ENCODE results near the gene GPR22. TPM values are rescaled to one million over a fixed set of nuclear protein-coding genes. Genes with fewer than 3 reads are reported as not detected.

The GPR22 gene
- polyA plus RNA-seq, 3 donors = 0.18 TPM; not detected in 2

- Histone ChIP-seq H3K9me3 (replicated peaks in 1 of 2; ENCODE audit: control insufficient read depth in 1 of 2, insufficient read depth in 1 of 2, low read length in 2 of 2) (peaks cover 3 to 4% of the 10 kb centered on the region in 2 donors), H3K36me3 (replicated peaks in 1 of 2; ENCODE audit: control insufficient read depth in 1 of 2, insufficient read depth in 2 of 2, low read length in 2 of 2) (peaks cover 0 to 6% of the 10 kb centered on the region in 2 donors), H3K4me3 (replicated peaks in 1 of 3; ENCODE audit: low read depth in 2 of 3, low read length in 3 of 3) (no peak overlapping the region), H3K4me2 (replicated peaks; ENCODE audit: extremely low read depth, low read length, poor library complexity, severe bottlenecking) (no peak overlapping the region), H4K20me1 (ENCODE audit: insufficient read depth, low read length) (no peaks in the 10 kb centered on the region), H3K4me1 (ENCODE audit: control insufficient read depth in 1 of 2, insufficient read depth in 2 of 2, low read length in 2 of 2) (no peaks in the 10 kb centered on the region), H3K27ac (ENCODE audit: low read depth in 1 of 2, low read length in 2 of 2) (no peak overlapping the region), H3K9ac (ENCODE audit: insufficient read depth, low read length, poor library complexity, severe bottlenecking) (no peak overlapping the region), H3K79me2 (ENCODE audit: insufficient read depth, low read length) (no peaks in the 10 kb centered on the region), H3K27me3 (ENCODE audit: control insufficient read depth in 2 of 2, insufficient read depth in 2 of 2, low read length in 2 of 2) (no peaks in the 10 kb centered on the region), H2AFZ (ENCODE audit: insufficient read depth, low read depth, low read length, poor library complexity, severe bottlenecking) (no peak overlapping the region)
- 92% methylated on average over 3 of the region's 5 CpGs for WGBS (ENCODE audit: insufficient coverage)
- peaks cover 0 to 2% (median 0%) of the 10 kb centered on the region in 3 donors for H3K27me3 Mint-ChIP-seq (ENCODE audit: low read depth in 3 of 3)
- H3K4me1 Mint-ChIP-seq = no peaks in the 10 kb centered on the region
- H3K4me3 Mint-ChIP-seq = no peak overlapping the region
- peak overlapping the region in 1 of 7 donors; percentile 16 for H3K27ac Mint-ChIP-seq
- peaks cover 0 to 8% (median 2%) of the 10 kb centered on the region in 7 donors for H3K9me3 Mint-ChIP-seq
- no peak for DNase-seq
- intact Hi-C loops (cut with micrococcal nuclease) = no loop called here
- H3K36me3 Mint-ChIP-seq = peaks cover 8 to 21% of the 10 kb centered on the region in 2 donors
- no peak for TF ChIP-seq CTCF (IDR thresholded peaks at IDR 0.05)
Measured at GRCh38 chr7:107439025-107439424, 30.8 kb upstream of the GPR22 start.

- Histone ChIP-seq H3K4me1 (ENCODE audit: control insufficient read depth in 1 of 2, insufficient read depth in 2 of 2, low read length in 2 of 2) (no peaks in the 10 kb centered on the region), H2AFZ (ENCODE audit: insufficient read depth, low read depth, low read length, poor library complexity, severe bottlenecking) (no peak overlapping the region), H3K9me3 (replicated peaks in 1 of 2; ENCODE audit: control insufficient read depth in 1 of 2, insufficient read depth in 1 of 2, low read length in 2 of 2) (peaks cover 3 to 4% of the 10 kb centered on the region in 2 donors), H3K4me2 (replicated peaks; ENCODE audit: extremely low read depth, low read length, poor library complexity, severe bottlenecking) (no peak overlapping the region), H3K27ac (ENCODE audit: low read depth in 1 of 2, low read length in 2 of 2) (no peak overlapping the region), H3K27me3 (ENCODE audit: control insufficient read depth in 2 of 2, insufficient read depth in 2 of 2, low read length in 2 of 2) (no peaks in the 10 kb centered on the region), H3K4me3 (replicated peaks in 1 of 3; ENCODE audit: low read depth in 2 of 3, low read length in 3 of 3) (no peak overlapping the region), H3K36me3 (replicated peaks in 1 of 2; ENCODE audit: control insufficient read depth in 1 of 2, insufficient read depth in 2 of 2, low read length in 2 of 2) (peaks cover 0 to 6% of the 10 kb centered on the region in 2 donors), H4K20me1 (ENCODE audit: insufficient read depth, low read length) (no peaks in the 10 kb centered on the region), H3K79me2 (ENCODE audit: insufficient read depth, low read length) (no peaks in the 10 kb centered on the region), H3K9ac (ENCODE audit: insufficient read depth, low read length, poor library complexity, severe bottlenecking) (no peak overlapping the region)
- Mint-ChIP-seq H3K36me3 (peaks cover 2 to 18% of the 10 kb centered on the region in 2 donors), H3K27ac (peak overlapping the region in 1 of 7 donors; percentile 7), H3K4me1 (no peaks in the 10 kb centered on the region), H3K27me3 (ENCODE audit: low read depth in 3 of 3) (no peaks in the 10 kb centered on the region), H3K9me3 (peaks cover 0 to 8% (median 2%) of the 10 kb centered on the region in 7 donors), H3K4me3 (no peak overlapping the region)
- no peak for TF ChIP-seq CTCF (IDR thresholded peaks at IDR 0.05)
- intact Hi-C loops (cut with micrococcal nuclease) = no loop called here
- DNase-seq = no peak
Measured at GRCh38 chr7:107441581-107442422, 28.1 kb upstream of the GPR22 start.
